Mucosa of gallbladder (tissue), 1 donor: Measurements from ENCODE around the gene KCNJ5. TPM values are rescaled to one million over a fixed set of nuclear protein-coding genes. Genes with fewer than 3 reads are reported as not detected.
"Not testable (repeated sequence)": the region's sequence is repeated elsewhere in the genome, so short reads cannot be mapped to it uniquely, and the experiment has no call there.

ENCODE experiments used
- DNase-seq: peaks from one replicate; pipeline ENCODE4 v3.0.0-alpha.2; 2020; ENCODE audit warnings: low spot score
- total RNA-seq: library from RNA; stranded (reverse); gene quantifications from one replicate; pipeline ENCODE4 v1.2.1, GENCODE V29; 2021
- donor health status: DM: no; HTN: no; CAD: no.

The KCNJ5 gene
- total RNA-seq, 1 donor from 2014 or later = 1.6 TPM

GRCh38 chr11:128911701-128912100, 20.5 kb downstream of the KCNJ5 start:
- DNase-seq = no peak

- DNase-seq = no peak
Observed at GRCh38 chr11:128913806-128914205, 22.6 kb downstream of the KCNJ5 start.

- DNase-seq = no peak
Observed at GRCh38 chr11:128914216-128915148, 23.3 kb downstream of the KCNJ5 start.

- no peak for DNase-seq
Observed at GRCh38 chr11:128915149-128915521, 24.0 kb downstream of the KCNJ5 start.

- DNase-seq = no peak
Observed at GRCh38 chr11:128916037-128916572, 24.9 kb downstream of the KCNJ5 start.

GRCh38 chr11:128916681-128917080, 25.5 kb downstream of the KCNJ5 start:
- no peak for DNase-seq

- no peak for DNase-seq
Observed at GRCh38 chr11:128917144-128917724, 26.1 kb downstream of the KCNJ5 start.

GRCh38 chr11:128919216-128919615, 28.1 kb downstream of the KCNJ5 start:
- no peak for DNase-seq

- DNase-seq = not testable (repeated sequence)
Observed at GRCh38 chr11:128919635-128920034, 28.5 kb downstream of the KCNJ5 start.

GRCh38 chr11:128920666-128921065, 29.5 kb downstream of the KCNJ5 start:
- DNase-seq = no peak

GRCh38 chr11:128921793-128922192, 30.6 kb downstream of the KCNJ5 start:
- no peak for DNase-seq

- no peak for DNase-seq
Observed at GRCh38 chr11:128924104-128924503, 32.9 kb downstream of the KCNJ5 start.

GRCh38 chr11:128924510-128925249, 33.5 kb downstream of the KCNJ5 start:
- no peak for DNase-seq

GRCh38 chr11:128925250-128925600, 34.1 kb downstream of the KCNJ5 start:
- DNase-seq = no peak

- no peak for DNase-seq
Observed at GRCh38 chr11:128926000-128926399, 34.8 kb downstream of the KCNJ5 start.

GRCh38 chr11:128926437-128927107, 35.4 kb downstream of the KCNJ5 start:
- DNase-seq = no peak

GRCh38 chr11:128927108-128927461, 35.9 kb downstream of the KCNJ5 start:
- DNase-seq = no peak

- DNase-seq = no peak
Observed at GRCh38 chr11:128927683-128928336, 36.7 kb downstream of the KCNJ5 start.

GRCh38 chr11:128928400-128928799, 37.2 kb downstream of the KCNJ5 start:
- DNase-seq = no peak

- DNase-seq = no peak
Observed at GRCh38 chr11:128929468-128929867, 38.3 kb downstream of the KCNJ5 start.

GRCh38 chr11:128929991-128930390, 38.8 kb downstream of the KCNJ5 start:
- no peak for DNase-seq
